K562 (cell line): ENCODE data around the gene KLHL13. TPM values are rescaled to one million over a fixed set of nuclear protein-coding genes. Genes with fewer than 3 reads are reported as not detected.

ENCODE experiments used
- FUS ChIP-seq: fragments of 200-400 bp; formaldehyde crosslinking; optimal IDR thresholded peaks from 2 replicates; pipeline ENCODE3; 2017; ENCODE audit warnings: low read depth, low read length
- HCFC1 ChIP-seq: IDR thresholded peaks from 2 replicates; pipeline ENCODE4 v1.6.1; 2012; ENCODE audit warnings: low read depth, low read length, improper control_type of control experiment
- PBX2 ChIP-seq, 2 experiments: IDR thresholded peaks in 1 of 2; conservative IDR thresholded peaks in 1 of 2; 2 replicates each; pipeline ENCODE4 v1.6.1; 2016; ENCODE audit warnings: low read depth in 2 of 2, mild to moderate bottlenecking in 1 of 2, missing compliant biosample characterization in 1 of 2, missing genetic modification characterization in 1 of 2, moderate library complexity in 1 of 2
- ZBTB34 ChIP-seq: fragments of 250-450 bp; sonication (Bioruptor Pico); IDR thresholded peaks from 2 replicates; pipeline ENCODE4 v1.8.0; 2021; ENCODE audit warnings: mild to moderate bottlenecking, moderate library complexity
- ZNF318 ChIP-seq, 2 experiments: fragments of 450-650 bp; IDR thresholded peaks; 2 replicates each; pipeline ENCODE4 v1.6.1; 2016; ENCODE audit warnings: mild to moderate bottlenecking in 2 of 2, borderline replicate concordance in 1 of 2, low read depth in 1 of 2, moderate library complexity in 1 of 2
- polyA plus RNA-seq, 8 experiments: library from polyadenylated mRNA; depleted of rRNA in 4 of 8; stranded (reverse) in 5 of 8; unstranded in 3 of 8; fragments of >200 nt; fragmentation: Nextera tagmentation in 2 of 8; fragmentation: Illumina TruSeq in 1 of 8; extraction: Ambion mirVana in 2 of 8; extraction: Trizol in 1 of 8; gene quantifications; 2 replicates each; pipeline versions ENCODE4 v1.2.1 to v1.2.3, GENCODE V29; 2011 to 2014; ENCODE audit warnings: inconsistent platforms in 1 of 8, missing spikeins in 1 of 8
- total RNA-seq, 7 experiments: library from RNA; depleted of rRNA in 6 of 7; stranded (reverse); fragments of >200 nt in 6 of 7; fragmentation: Illumina TruSeq in 2 of 7; extraction: Trizol in 2 of 7; gene quantifications; 2 replicates each; pipeline versions ENCODE4 v1.2.1 to v1.2.3, GENCODE V29; 2011 to 2021; ENCODE audit warnings: low replicate concordance in 1 of 7

The KLHL13 gene
- total and polyA plus RNA-seq, 9 of the 15 experiments (the other 6 are each of a cell fraction or from before 2014, with no cell fraction given): 1.2 to 4.1 (median 2.2) TPM

- TF ChIP-seq ZNF318 (IDR thresholded peaks at IDR 0.05; ENCODE audit: borderline replicate concordance in 1 of 2, low read depth in 1 of 2) (no peak), FUS (no peak), PBX2 (CRISPR knock-in tag; IDR thresholded peaks at IDR 0.05; ENCODE audit: low read depth) (no peak), PBX2 (tag; conservative IDR thresholded peaks at IDR 0.05; ENCODE audit: low read depth) (no peak), HCFC1 (no peak), ZBTB34 (CRISPR knock-in tag) (no peak)
These were observed 147.3 kb downstream of the KLHL13 start (continued) for GRCh38 chrX:117969328-117969727.
